Common myeloid progenitor, CD34-positive (primary cell): Measurements from ENCODE around the gene TCTN3. TPM values are rescaled to one million over a fixed set of nuclear protein-coding genes. Genes with fewer than 3 reads are reported as not detected.
"Not testable (repeated sequence)": the region's sequence is repeated elsewhere in the genome, so short reads cannot be mapped to it uniquely, and the experiment has no call there.

Experiments
- CTCF ChIA-PET: fragments of 350-600 bp; sonication (Branson Sonifier 250); formaldehyde crosslinking; loops from one replicate; lab custom pipeline; 2021; ENCODE audit warnings: antibody characterized with exemption; lab: Charles Lee
- POLR2A ChIA-PET: fragments of 350-600 bp; sonication (Branson Sonifier 250); formaldehyde crosslinking; loops from one replicate; lab custom pipeline; 2021; ENCODE audit warnings: antibody characterized with exemption; lab: Charles Lee
- DNase-seq, 3 donors: peaks; one replicate each; pipeline versions ENCODE4 v3.0.0 to v3.0.0-alpha.2; 2013
- H3K27ac ChIP-seq, 2 experiments: 1 replicate in 1 of 2; 2 replicates in 1 of 2; pipeline ENCODE4 v1.7.0; 2013; ENCODE audit warnings: inconsistent platforms in 2 of 2, low read length in 2 of 2, mild to moderate bottlenecking in 2 of 2, low read depth in 1 of 2, moderate library complexity in 1 of 2; ENCODE audit not compliant: severe bottlenecking in 2 of 2, insufficient read depth in 1 of 2, poor library complexity in 1 of 2
- H3K27me3 ChIP-seq, 5 experiments: replicated peaks in 2 of 5; 1 replicate in 3 of 5; 2 replicates in 2 of 5; pipeline versions ENCODE4 v1.6.1 to v1.7.0; 2013; ENCODE audit warnings: low read length in 4 of 5, mild to moderate bottlenecking in 2 of 5, moderate library complexity in 2 of 5, inconsistent platforms in 1 of 5; ENCODE audit not compliant: insufficient read depth in 5 of 5, control insufficient read depth in 4 of 5
- H3K36me3 ChIP-seq, 4 experiments: 1 replicate in 2 of 4; 2 replicates in 2 of 4; pipeline versions ENCODE4 v1.6.1 to v1.7.0; 2013; ENCODE audit warnings: low read length in 3 of 4, control low read depth in 1 of 4, mild to moderate bottlenecking in 1 of 4; ENCODE audit not compliant: control insufficient read depth in 4 of 4, insufficient read depth in 4 of 4
- H3K4me1 ChIP-seq, 4 experiments: 1 replicate in 3 of 4; 2 replicates in 1 of 4; pipeline versions ENCODE4 v1.6.1 to v1.7.1; 2013; ENCODE audit warnings: low read length in 3 of 4, mild to moderate bottlenecking in 3 of 4, control low read depth in 1 of 4, inconsistent platforms in 1 of 4, moderate library complexity in 1 of 4; ENCODE audit not compliant: control insufficient read depth in 4 of 4, insufficient read depth in 4 of 4; ENCODE audit errors: control extremely low read depth in 1 of 4
- H3K4me3 ChIP-seq, 7 experiments: 1 replicate in 4 of 7; 2 replicates in 3 of 7; pipeline versions ENCODE4 v1.5.1 to v1.7.0; 2013; ENCODE audit warnings: mild to moderate bottlenecking in 7 of 7, low read length in 6 of 7, moderate library complexity in 6 of 7, inconsistent platforms in 2 of 7, low read depth in 2 of 7, control low read depth in 1 of 7; ENCODE audit not compliant: insufficient read depth in 4 of 7, control insufficient read depth in 1 of 7; ENCODE audit errors: extremely low read depth in 1 of 7
- H3K9me3 ChIP-seq, 5 experiments: 1 replicate in 4 of 5; 2 replicates in 1 of 5; pipeline versions ENCODE4 v1.6.1 to v1.7.1; 2013; ENCODE audit warnings: low read length in 4 of 5, mild to moderate bottlenecking in 2 of 5, inconsistent platforms in 1 of 5, low read depth in 1 of 5, moderate library complexity in 1 of 5; ENCODE audit not compliant: control insufficient read depth in 4 of 5, insufficient read depth in 2 of 5; ENCODE audit errors: control extremely low read depth in 1 of 5
- WGBS: methylation state at CpG from one replicate; pipeline ENCODE4 v1.1.5; 2013; ENCODE audit not compliant: insufficient coverage; 5-methylcytosine and 5-hydroxymethylcytosine counted together
- polyA plus RNA-seq: library from polyadenylated mRNA; unstranded; fragments of 120-200 nt; gene quantifications from one replicate; pipeline ENCODE4 v1.2.1, GENCODE V29; 2013

Gene TCTN3
- 29.4 TPM for polyA plus RNA-seq

GRCh38 chr10:95693668-95694534 lies at the start of gene TCTN3:
TCTN3 (minus strand) TSS chr10:95693927; CDS start chr10:95693899, 28 bp downstream.
- CTCF ChIA-PET: interaction anchor here (0.6 to 5.4 kb wide), 33 partner anchors 8 to 722 kb away, joined by 3 to 110 read pairs (median 4); no protein-coding TSS in a partner anchor
- 0% methylated on average over 39 of the region's 53 CpGs for WGBS
- peak; percentile 100 for DNase-seq

GRCh38 chr10:95742962-95743535 lies 49.3 kb upstream of the TCTN3 start:
- no CpG with 5 or more reads among the region's 2 CpGs for WGBS
- Histone ChIP-seq H3K27me3 (no peaks in the 10 kb centered on the region), H3K36me3 (no peaks in the 10 kb centered on the region), H3K9me3 (peaks cover 0 to 13% (median 0%) of the 10 kb centered on the region in 5 experiments), H3K4me3 (no peak overlapping the region), H3K4me1 (peaks cover 3 to 14% (median 7%) of the 10 kb centered on the region in 4 experiments), H3K27ac (no peak overlapping the region)
- no peak for DNase-seq
- ChIA-PET POLR2A (no interaction called here), CTCF (no interaction called here)

More at GRCh38 chr10:95693668-95694534, at the start of gene TCTN3:
- peaks cover 0 to 26% (median 12%) of the 10 kb centered on the region in 4 experiments for H3K36me3 ChIP-seq
- peaks cover 0 to 4% (median 0%) of the 10 kb centered on the region in 5 experiments for H3K9me3 ChIP-seq
- H3K4me3 ChIP-seq: peak within 1 kb of the TSS; percentile 78 to 96 (median 90)
- peak within 1 kb of the TSS; percentile 83 to 92 for H3K27ac ChIP-seq
- peaks cover 7 to 27% (median 13%) of the 10 kb centered on the region in 4 experiments for H3K4me1 ChIP-seq
- POLR2A ChIA-PET: interaction anchor here (0.6 kb wide), 1 partner anchor 43 kb away, joined by 3 read pairs; no protein-coding TSS in a partner anchor
- no peaks in the 10 kb centered on the region for H3K27me3 ChIP-seq

GRCh38 chr10:95742485-95742884 lies 48.8 kb upstream of the TCTN3 start:
- peaks cover 0 to 13% (median 0%) of the 10 kb centered on the region in 5 experiments for H3K9me3 ChIP-seq
- no peak overlapping the region for H3K27ac ChIP-seq
- no peaks in the 10 kb centered on the region for H3K36me3 ChIP-seq
- no peaks in the 10 kb centered on the region for H3K27me3 ChIP-seq
- POLR2A ChIA-PET: no interaction called here
- WGBS: no CpG with 5 or more reads among the region's 3 CpGs
- CTCF ChIA-PET: interaction anchor here (0.9 to 1.1 kb wide), 2 partner anchors 11 to 94 kb away, joined by 3 read pairs; no protein-coding TSS in a partner anchor
- no peak overlapping the region for H3K4me3 ChIP-seq
- H3K4me1 ChIP-seq: peaks cover 3 to 14% (median 7%) of the 10 kb centered on the region in 4 experiments
- peak in 1 of 3 donors; percentile 14 for DNase-seq

- 8% methylated on average over 5 of the region's 6 CpGs for WGBS
- Histone ChIP-seq H3K27ac (no peak overlapping the region), H3K4me3 (no peak overlapping the region), H3K36me3 (no peaks in the 10 kb centered on the region), H3K27me3 (no peaks in the 10 kb centered on the region), H3K4me1 (peaks cover 3 to 14% (median 7%) of the 10 kb centered on the region in 4 experiments), H3K9me3 (peaks cover 0 to 13% (median 0%) of the 10 kb centered on the region in 5 experiments)
- CTCF ChIA-PET: interaction anchor here (0.9 to 1.1 kb wide), 2 partner anchors 10 to 95 kb away, joined by 3 read pairs; no protein-coding TSS in a partner anchor
- POLR2A ChIA-PET: no interaction called here
- peak; percentile 65 to 90 (median 72) for DNase-seq
Observed at GRCh38 chr10:95741807-95742467, 48.2 kb upstream of the TCTN3 start.

GRCh38 chr10:95739056-95739455 lies 45.3 kb upstream of the TCTN3 start:
- 100% methylated on average over 3 of the region's 3 CpGs for WGBS
- Histone ChIP-seq H3K27ac (no peak overlapping the region), H3K36me3 (no peaks in the 10 kb centered on the region), H3K9me3 (peaks cover 0 to 13% (median under 1%) of the 10 kb centered on the region in 5 experiments), H3K4me3 (no peak overlapping the region), H3K27me3 (no peaks in the 10 kb centered on the region), H3K4me1 (peaks cover 3 to 14% (median 7%) of the 10 kb centered on the region in 4 experiments)
- no peak for DNase-seq
- ChIA-PET POLR2A (no interaction called here), CTCF (no interaction called here)

- H3K27me3 ChIP-seq, H3K36me3 ChIP-seq, POLR2A ChIA-PET, H3K27ac ChIP-seq, H3K4me3 ChIP-seq, CTCF ChIA-PET: not testable (repeated sequence)
- DNase-seq: peak in 1 of 3 donors; percentile 15
- 100% methylated on average over 4 of the region's 6 CpGs for WGBS
- Histone ChIP-seq H3K9me3 (peaks cover 2 to 13% (median 5%) of the 10 kb centered on the region in 5 experiments), H3K4me1 (peaks cover 0 to 16% (median 4%) of the 10 kb centered on the region in 4 experiments)
Observed at GRCh38 chr10:95732907-95733306, 39.2 kb upstream of the TCTN3 start.
